B cell (primary cell): ENCODE measurements around the gene LRIT3. TPM values are rescaled to one million over a fixed set of nuclear protein-coding genes. Genes with fewer than 3 reads are reported as not detected.

ENCODE experiments used
- ATAC-seq: fragments of 200-7000 bp; cut with Tn5 transposase; one replicate; pipeline ENCODE4 v1.10.0; 2021; ENCODE audit warnings: low read depth, mild to moderate bottlenecking, moderate number of reproducible peaks, moderate library complexity
- CTCF ChIA-PET: fragments of 350-600 bp; sonication (Branson Sonifier 250); formaldehyde crosslinking; loops from one replicate; lab custom pipeline; 2021; ENCODE audit warnings: antibody characterized with exemption, inconsistent platforms; lab: Charles Lee
- POLR2A ChIA-PET: fragments of 350-600 bp; sonication (Branson Sonifier 250); formaldehyde crosslinking; loops from one replicate; lab custom pipeline; 2021; ENCODE audit warnings: antibody characterized with exemption; lab: Charles Lee
- DNase-seq: peaks from one replicate; pipeline ENCODE4 v3.0.0; 2013
- H2AFZ ChIP-seq: 2 replicates; pipeline ENCODE4 v1.6.1; 2012; ENCODE audit warnings: mild to moderate bottlenecking, low read depth, low read length; ENCODE audit not compliant: insufficient read depth, poor library complexity, severe bottlenecking
- H3K27ac ChIP-seq, 2 donors: 1 replicate in 1 of 2; 2 replicates in 1 of 2; pipeline ENCODE4 v1.5.1; 2012 to 2013; ENCODE audit warnings: low read length in 2 of 2, mild to moderate bottlenecking in 2 of 2, moderate library complexity in 1 of 2
- H3K27me3 ChIP-seq, 4 experiments: fragments of 200-600 bp in 1 of 4; sonication (generic) in 1 of 4; replicated peaks in 1 of 4; 1 replicate in 2 of 4; 2 replicates in 2 of 4; pipeline versions ENCODE4 v1.6.1 to v1.7.0; 2013 to 2016; ENCODE audit warnings: low read length in 3 of 4, mild to moderate bottlenecking in 2 of 4, mixed read lengths in 1 of 4, moderate library complexity in 1 of 4; ENCODE audit not compliant: insufficient read depth in 4 of 4, control insufficient read depth in 3 of 4; ENCODE audit errors: control extremely low read depth in 1 of 4
- H3K36me3 ChIP-seq, 2 experiments: replicated peaks in 1 of 2; 1 replicate in 1 of 2; 2 replicates in 1 of 2; pipeline versions ENCODE4 v1.6.1 to v1.7.1; 2013; ENCODE audit warnings: low read length in 1 of 2; ENCODE audit not compliant: insufficient read depth in 2 of 2, control insufficient read depth in 1 of 2; ENCODE audit errors: control extremely low read depth in 1 of 2, extremely low read depth in 1 of 2
- H3K4me1 ChIP-seq, 2 donors: fragments of 200-600 bp in 1 of 2; sonication (generic) in 1 of 2; 1 replicate in 1 of 2; 2 replicates in 1 of 2; pipeline versions ENCODE4 v1.5.1 to v1.6.1; 2013 to 2017; ENCODE audit warnings: low read length in 2 of 2; ENCODE audit not compliant: control insufficient read depth in 2 of 2, insufficient read depth in 2 of 2
- H3K4me2 ChIP-seq: replicated peaks from 2 replicates; pipeline ENCODE3; 2012; ENCODE audit warnings: mild to moderate bottlenecking, low read depth, low read length; ENCODE audit not compliant: poor library complexity, severe bottlenecking
- H3K4me3 ChIP-seq, 5 experiments: fragments of 200-600 bp in 1 of 5; sonication (generic) in 1 of 5; 1 replicate in 3 of 5; 2 replicates in 2 of 5; pipeline versions ENCODE4 v1.5.1 to v1.7.0; 2011 to 2016; ENCODE audit warnings: low read length in 4 of 5, mild to moderate bottlenecking in 4 of 5, low read depth in 2 of 5, control low read depth in 1 of 5, moderate library complexity in 1 of 5; ENCODE audit not compliant: insufficient read depth in 1 of 5; ENCODE audit errors: control extremely low read depth in 1 of 5, extremely low read depth in 1 of 5
- H3K79me2 ChIP-seq: fragments of 200-600 bp; sonication (generic); one replicate; pipeline ENCODE4 v1.6.0; 2016; ENCODE audit warnings: low read length; ENCODE audit not compliant: control insufficient read depth, insufficient read depth
- H3K9ac ChIP-seq: fragments of 200-600 bp; sonication (generic); 2 replicates; pipeline ENCODE4 v1.6.1; 2017; ENCODE audit warnings: mild to moderate bottlenecking, low read length, moderate library complexity
- H3K9me3 ChIP-seq, 3 donors: one replicate each; pipeline versions ENCODE4 v1.6.1 to v1.7.1; 2013; ENCODE audit warnings: low read length in 2 of 3; ENCODE audit not compliant: control insufficient read depth in 2 of 3, insufficient read depth in 1 of 3; ENCODE audit errors: control extremely low read depth in 1 of 3
- H4K20me1 ChIP-seq: 2 replicates; pipeline ENCODE4 v1.6.0; 2012; ENCODE audit warnings: mild to moderate bottlenecking, low read length; ENCODE audit not compliant: insufficient read depth, control insufficient read depth, poor library complexity, severe bottlenecking
- H3K27ac Mint-ChIP-seq: one replicate; pipeline ENCODE4 v1.8.0; 2021; ENCODE audit warnings: mixed read lengths
- H3K27me3 Mint-ChIP-seq: one replicate; pipeline ENCODE4 v1.8.0; 2021; ENCODE audit warnings: mixed read lengths
- H3K4me1 Mint-ChIP-seq: one replicate; pipeline ENCODE4 v1.8.0; 2021; ENCODE audit warnings: mixed read lengths
- H3K4me3 Mint-ChIP-seq: one replicate; pipeline ENCODE4 v1.8.0; 2021; ENCODE audit warnings: mixed read lengths
- H3K9me3 Mint-ChIP-seq: one replicate; pipeline ENCODE4 v1.8.0; 2022; ENCODE audit warnings: mixed read lengths; ENCODE audit not compliant: insufficient read depth
- EZH2 ChIP-seq: IDR thresholded peaks from 2 replicates; pipeline ENCODE4 v1.6.1; 2012; ENCODE audit warnings: borderline replicate concordance, low read depth, mild to moderate bottlenecking, moderate library complexity, low read length; ENCODE audit not compliant: insufficient read depth, poor library complexity, severe bottlenecking
- WGBS: methylation state at CpG from one replicate; pipeline ENCODE4 v1.1.5; 2013; ENCODE audit warnings: missing lambda C conversion rate; ENCODE audit not compliant: insufficient coverage; 5-methylcytosine and 5-hydroxymethylcytosine counted together
- intact Hi-C: fragments of 100-400 bp; cut with micrococcal nuclease; formaldehyde crosslinking; loops from one replicate; pipeline ENCODE4 v1.10.0; 2022
- polyA minus RNA-seq: library from RNA; depleted of rRNA, polyadenylated mRNA; stranded (reverse); fragments of >200 nt; gene quantifications from 2 replicates; pipeline ENCODE4 v1.2.3, GENCODE V29; 2012
- polyA plus RNA-seq: library from polyadenylated mRNA; depleted of rRNA; stranded (reverse); fragments of >200 nt; gene quantifications from 2 replicates; pipeline ENCODE4 v1.2.3, GENCODE V29; 2012
- total RNA-seq, 2 donors: library from RNA; stranded (reverse); fragments of 120-200 nt in 1 of 2; gene quantifications; 1 replicate in 1 of 2; 2 replicates in 1 of 2; pipeline versions ENCODE4 v1.2.3 to v1.2.4, GENCODE V29; 2013 to 2022
- TF ChIP-seq, protein P1 (sequence below): fragments of 200-600 bp; IDR thresholded peaks from one replicate; pipeline ENCODE4 v1.8.0; 2022; ENCODE audit warnings: antibody characterized with exemption, mild to moderate bottlenecking

The LRIT3 gene
- total RNA-seq (0.32 TPM in 2 replicates), polyA plus RNA-seq (0.13 and 0.21 TPM in 2 replicates), polyA minus RNA-seq (0.07 TPM in 1 of 2 replicates, not detected in the other)
- 0.16 TPM for total RNA-seq (2013)

DNA sequence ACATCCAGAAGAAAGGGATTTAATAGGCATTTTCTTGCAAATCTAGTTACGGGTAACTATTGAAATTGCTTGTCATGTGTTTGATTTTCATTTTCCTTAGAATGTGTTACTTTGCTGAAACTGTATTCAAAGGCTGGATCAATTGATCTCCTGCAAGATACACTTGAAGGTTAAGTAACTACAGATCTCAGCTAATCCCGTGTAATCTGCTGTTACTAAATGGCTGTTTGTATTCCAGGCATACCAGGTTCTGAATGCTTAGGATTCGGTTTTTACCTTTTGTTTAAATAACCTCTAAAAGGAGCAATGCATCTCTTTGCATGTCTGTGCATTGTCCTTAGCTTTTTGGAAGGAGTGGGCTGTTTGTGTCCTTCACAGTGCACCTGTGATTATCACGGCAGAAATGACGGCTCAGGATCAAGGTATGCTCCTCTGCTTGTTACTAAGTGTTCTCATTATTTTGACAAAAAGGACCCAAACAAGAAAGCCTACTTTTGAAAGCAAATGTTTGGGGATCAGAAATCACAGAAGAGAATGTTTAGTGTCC, at the start of gene LRIT3:
LRIT3 (plus strand) TSS at position 212 of the 547 bp plus-strand sequence; CDS start at position 307, 95 bp downstream.
- intact Hi-C loops = no loop called here
- no peak within 1 kb of the TSS for H3K9ac ChIP-seq
- no peak within 1 kb of the TSS for H3K4me3 Mint-ChIP-seq
- no peak within 1 kb of the TSS for H3K27ac ChIP-seq
- no peak within 1 kb of the TSS for H3K27ac Mint-ChIP-seq
- no peak within 1 kb of the TSS for H2AFZ ChIP-seq
- WGBS = 100% methylated on average over 2 of the region's 5 CpGs
- H4K20me1 ChIP-seq = no peaks in the 10 kb centered on the region
- H3K79me2 ChIP-seq = no peaks in the 10 kb centered on the region
- no peaks in the 10 kb centered on the region for H3K27me3 ChIP-seq
- ATAC-seq (no peak), DNase-seq (no peak)
- CTCF ChIA-PET = no interaction called here
- no peaks in the 10 kb centered on the region for H3K36me3 ChIP-seq
- no peaks in the 10 kb centered on the region for H3K4me1 Mint-ChIP-seq
- no peaks in the 10 kb centered on the region for H3K27me3 Mint-ChIP-seq
- H3K4me3 ChIP-seq = no peak within 1 kb of the TSS
- no peaks in the 10 kb centered on the region for H3K4me1 ChIP-seq
- H3K9me3 ChIP-seq = no peaks in the 10 kb centered on the region
- POLR2A ChIA-PET = no interaction called here
- no peak within 1 kb of the TSS for H3K4me2 ChIP-seq
- H3K9me3 Mint-ChIP-seq = no peaks in the 10 kb centered on the region
- TF ChIP-seq, protein P1, sequence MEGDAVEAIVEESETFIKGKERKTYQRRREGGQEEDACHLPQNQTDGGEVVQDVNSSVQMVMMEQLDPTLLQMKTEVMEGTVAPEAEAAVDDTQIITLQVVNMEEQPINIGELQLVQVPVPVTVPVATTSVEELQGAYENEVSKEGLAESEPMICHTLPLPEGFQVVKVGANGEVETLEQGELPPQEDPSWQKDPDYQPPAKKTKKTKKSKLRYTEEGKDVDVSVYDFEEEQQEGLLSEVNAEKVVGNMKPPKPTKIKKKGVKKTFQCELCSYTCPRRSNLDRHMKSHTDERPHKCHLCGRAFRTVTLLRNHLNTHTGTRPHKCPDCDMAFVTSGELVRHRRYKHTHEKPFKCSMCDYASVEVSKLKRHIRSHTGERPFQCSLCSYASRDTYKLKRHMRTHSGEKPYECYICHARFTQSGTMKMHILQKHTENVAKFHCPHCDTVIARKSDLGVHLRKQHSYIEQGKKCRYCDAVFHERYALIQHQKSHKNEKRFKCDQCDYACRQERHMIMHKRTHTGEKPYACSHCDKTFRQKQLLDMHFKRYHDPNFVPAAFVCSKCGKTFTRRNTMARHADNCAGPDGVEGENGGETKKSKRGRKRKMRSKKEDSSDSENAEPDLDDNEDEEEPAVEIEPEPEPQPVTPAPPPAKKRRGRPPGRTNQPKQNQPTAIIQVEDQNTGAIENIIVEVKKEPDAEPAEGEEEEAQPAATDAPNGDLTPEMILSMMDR = no peak

DNA sequence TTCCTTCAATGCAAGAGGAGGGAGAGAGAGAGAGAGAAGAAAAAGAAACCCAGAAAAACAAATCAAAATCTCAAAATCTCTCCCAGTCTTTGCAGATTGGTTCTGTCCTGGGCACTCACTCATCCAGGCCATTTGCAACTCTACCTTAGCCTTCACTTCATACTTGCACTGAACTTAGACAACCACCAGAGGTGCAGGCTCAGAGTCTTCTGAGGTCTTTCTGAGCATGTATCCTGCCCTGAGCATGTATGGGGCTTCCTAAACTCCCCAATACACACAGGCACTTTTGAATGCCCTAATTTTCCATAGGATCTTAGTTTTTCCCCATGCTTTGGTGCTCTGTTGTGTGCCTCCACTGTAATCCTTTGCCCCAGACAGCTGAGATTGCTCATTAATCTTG, 49.0 kb upstream of the LRIT3 start:
- ChIA-PET CTCF (no interaction called here), POLR2A (no interaction called here)
- H3K27me3 ChIP-seq = peaks cover 0 to 4% (median 2%) of the 10 kb centered on the region in 4 experiments
- H3K27ac ChIP-seq = no peak overlapping the region
- Mint-ChIP-seq H3K27ac (no peak overlapping the region), H3K9me3 (peaks cover 11% of the 10 kb centered on the region), H3K4me3 (no peak overlapping the region), H3K4me1 (no peaks in the 10 kb centered on the region), H3K27me3 (peaks cover 28% of the 10 kb centered on the region)
- no peaks in the 10 kb centered on the region for H4K20me1 ChIP-seq
- ATAC-seq (no peak), DNase-seq (no peak)
- intact Hi-C loops = no loop called here
- peaks cover 0 to 14% (median 9%) of the 10 kb centered on the region in 3 donors for H3K9me3 ChIP-seq
- H3K79me2 ChIP-seq = no peaks in the 10 kb centered on the region
- H3K4me2 ChIP-seq = no peak overlapping the region
- H3K4me1 ChIP-seq = no peaks in the 10 kb centered on the region
- no peak overlapping the region for H3K4me3 ChIP-seq
- no peak overlapping the region for H3K9ac ChIP-seq
- TF ChIP-seq, protein P1 = no peak
- no peak for TF ChIP-seq EZH2
- no peak overlapping the region for H2AFZ ChIP-seq
- H3K36me3 ChIP-seq = no peaks in the 10 kb centered on the region
